Thyroid gland (tissue), 4 donors: ENCODE measurements around the gene NBAS.

ENCODE experiments used
- POLR2A ChIP-seq, 2 donors: fragments of 450-650 bp; IDR thresholded peaks; one replicate each; pipeline ENCODE4 v1.6.1; 2017; ENCODE audit warnings: antibody characterized with exemption in 2 of 2, mild to moderate bottlenecking in 2 of 2, moderate library complexity in 1 of 2
- TF ChIP-seq, protein P1 (sequence below), 6 experiments: fragments of 200-600 bp in 3 of 6; fragments of 450-650 bp in 3 of 6; sonication (generic) in 3 of 6; IDR thresholded peaks; one replicate each; pipeline ENCODE4 v1.5.1; 2016 to 2019; ENCODE audit warnings: antibody characterized with exemption in 6 of 6, mild to moderate bottlenecking in 2 of 6, inconsistent platforms in 1 of 6, moderate library complexity in 1 of 6

DNA sequence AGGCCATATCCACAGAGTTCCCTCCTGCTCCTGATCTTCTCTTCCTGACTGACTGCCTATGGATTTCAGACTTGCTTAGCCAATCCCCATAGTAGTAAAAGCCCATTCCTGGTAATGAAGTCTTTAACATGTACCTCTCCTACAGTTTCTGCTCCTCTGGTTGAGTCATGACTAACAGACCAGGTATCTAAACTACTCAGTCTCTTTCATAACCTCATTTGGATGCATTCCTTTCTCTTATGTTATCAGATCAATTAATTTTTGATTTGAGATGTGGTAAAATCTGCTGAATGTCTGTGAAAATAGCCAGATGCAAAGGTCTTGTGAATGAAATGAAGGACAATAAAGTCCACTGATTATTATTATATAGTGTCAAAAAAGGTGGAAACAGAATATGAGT is 198.0 kb downstream of the NBAS start:
- TF ChIP-seq, protein P1, sequence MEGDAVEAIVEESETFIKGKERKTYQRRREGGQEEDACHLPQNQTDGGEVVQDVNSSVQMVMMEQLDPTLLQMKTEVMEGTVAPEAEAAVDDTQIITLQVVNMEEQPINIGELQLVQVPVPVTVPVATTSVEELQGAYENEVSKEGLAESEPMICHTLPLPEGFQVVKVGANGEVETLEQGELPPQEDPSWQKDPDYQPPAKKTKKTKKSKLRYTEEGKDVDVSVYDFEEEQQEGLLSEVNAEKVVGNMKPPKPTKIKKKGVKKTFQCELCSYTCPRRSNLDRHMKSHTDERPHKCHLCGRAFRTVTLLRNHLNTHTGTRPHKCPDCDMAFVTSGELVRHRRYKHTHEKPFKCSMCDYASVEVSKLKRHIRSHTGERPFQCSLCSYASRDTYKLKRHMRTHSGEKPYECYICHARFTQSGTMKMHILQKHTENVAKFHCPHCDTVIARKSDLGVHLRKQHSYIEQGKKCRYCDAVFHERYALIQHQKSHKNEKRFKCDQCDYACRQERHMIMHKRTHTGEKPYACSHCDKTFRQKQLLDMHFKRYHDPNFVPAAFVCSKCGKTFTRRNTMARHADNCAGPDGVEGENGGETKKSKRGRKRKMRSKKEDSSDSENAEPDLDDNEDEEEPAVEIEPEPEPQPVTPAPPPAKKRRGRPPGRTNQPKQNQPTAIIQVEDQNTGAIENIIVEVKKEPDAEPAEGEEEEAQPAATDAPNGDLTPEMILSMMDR (IDR thresholded peaks at IDR 0.05) = no peak
- TF ChIP-seq POLR2A (IDR thresholded peaks at IDR 0.05) = no peak
